Thoracic aorta (tissue), 2 donors: ENCODE data around the gene BDH1. TPM values are rescaled to one million over a fixed set of nuclear protein-coding genes. Genes with fewer than 3 reads are reported as not detected.

Source experiments
- ATAC-seq: fragments of 150-250 bp; one replicate; pipeline ENCODE4 v1.8.0; 2017; ENCODE audit warnings: low read depth; ENCODE audit not compliant: insufficient number of reproducible peaks, low FRiP score
- DNase-seq: peaks from one replicate; pipeline ENCODE4 v3.0.0-alpha.2; 2020; ENCODE audit warnings: low spot score
- H3K27ac ChIP-seq, 2 donors: fragments of 200-600 bp; sonication (generic); 1 replicate in 1 of 2; 2 replicates in 1 of 2; pipeline ENCODE4 v1.5.1; 2016; ENCODE audit warnings: mild to moderate bottlenecking in 2 of 2, moderate library complexity in 2 of 2
- H3K27me3 ChIP-seq: fragments of 200-600 bp; sonication (generic); replicated peaks from 2 replicates; pipeline ENCODE4 v1.6.0; 2016; ENCODE audit warnings: mild to moderate bottlenecking; ENCODE audit not compliant: insufficient read depth
- H3K36me3 ChIP-seq: fragments of 200-600 bp; sonication (generic); one replicate; pipeline ENCODE4 v1.5.1; 2016
- H3K4me1 ChIP-seq, 2 donors: fragments of 200-600 bp; sonication (generic); 1 replicate in 1 of 2; 2 replicates in 1 of 2; pipeline versions ENCODE4 v1.5.1 to v1.6.0; 2016; ENCODE audit warnings: low read depth in 2 of 2, mild to moderate bottlenecking in 1 of 2; ENCODE audit not compliant: control insufficient read depth in 1 of 2
- H3K4me3 ChIP-seq: fragments of 200-600 bp; sonication (generic); 2 replicates; pipeline ENCODE4 v1.5.1; 2016; ENCODE audit warnings: mild to moderate bottlenecking
- H3K9me3 ChIP-seq: fragments of 200-600 bp; sonication (generic); 2 replicates; pipeline ENCODE4 v1.5.1; 2016
- total RNA-seq, 2 donors: library from RNA; depleted of rRNA; stranded (reverse); fragments of >200 nt; gene quantifications; one replicate each; pipeline versions ENCODE4 v1.1.0 to v1.2.3, GENCODE V29; 2016
- TF ChIP-seq, protein P1 (sequence below): fragments of 200-600 bp; sonication (generic); IDR thresholded peaks from one replicate; pipeline ENCODE4 v1.5.1; 2019; ENCODE audit warnings: antibody characterized with exemption

The BDH1 gene
- total RNA-seq, 2 donors from 2014 or later, result 5.3 to 15.4 TPM

DNA sequence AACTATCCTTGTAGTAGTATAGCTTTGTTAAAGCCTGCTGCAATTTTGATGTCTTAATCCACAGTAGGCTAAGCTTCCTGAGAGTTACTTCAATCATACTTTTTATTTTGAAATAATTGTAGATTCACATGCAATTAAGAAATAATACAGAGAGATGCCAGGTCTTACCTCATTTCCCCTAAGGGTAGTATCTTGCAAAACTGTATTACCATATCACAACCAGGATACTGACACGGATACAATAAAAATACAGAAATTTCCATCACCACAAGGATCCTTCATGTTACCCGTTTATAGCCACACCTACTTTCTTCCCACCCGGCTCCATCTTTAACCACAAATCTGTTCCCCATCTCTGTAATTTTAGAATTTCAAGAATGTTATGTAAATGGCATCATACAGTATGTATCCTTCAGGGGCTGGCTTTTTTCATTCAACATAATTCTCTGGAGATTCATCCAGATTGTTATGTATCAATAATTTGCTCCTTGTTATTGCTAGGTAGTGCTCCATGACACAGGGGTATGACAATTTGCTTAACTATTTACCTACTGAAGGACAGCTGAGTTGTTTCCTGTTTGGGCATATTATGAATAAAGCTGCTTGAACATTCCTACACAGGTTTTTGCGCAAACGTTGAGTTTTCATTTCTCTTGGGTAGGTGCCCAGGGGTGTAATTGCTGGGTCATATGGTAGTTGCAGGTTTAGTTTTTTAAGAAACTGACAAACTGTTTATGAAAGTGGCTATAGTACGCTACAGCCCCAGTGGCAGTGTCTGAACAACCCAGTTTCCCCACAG lies 21.6 kb downstream of the BDH1 start:
- no peak for DNase-seq
- Histone ChIP-seq H3K27ac (no peak overlapping the region), H3K4me1 (no peaks in the 10 kb centered on the region), H3K9me3 (no peaks in the 10 kb centered on the region), H3K27me3 (no peaks in the 10 kb centered on the region), H3K4me3 (no peak overlapping the region), H3K36me3 (no peaks in the 10 kb centered on the region)
- no peak for ATAC-seq
- TF ChIP-seq, protein P1, sequence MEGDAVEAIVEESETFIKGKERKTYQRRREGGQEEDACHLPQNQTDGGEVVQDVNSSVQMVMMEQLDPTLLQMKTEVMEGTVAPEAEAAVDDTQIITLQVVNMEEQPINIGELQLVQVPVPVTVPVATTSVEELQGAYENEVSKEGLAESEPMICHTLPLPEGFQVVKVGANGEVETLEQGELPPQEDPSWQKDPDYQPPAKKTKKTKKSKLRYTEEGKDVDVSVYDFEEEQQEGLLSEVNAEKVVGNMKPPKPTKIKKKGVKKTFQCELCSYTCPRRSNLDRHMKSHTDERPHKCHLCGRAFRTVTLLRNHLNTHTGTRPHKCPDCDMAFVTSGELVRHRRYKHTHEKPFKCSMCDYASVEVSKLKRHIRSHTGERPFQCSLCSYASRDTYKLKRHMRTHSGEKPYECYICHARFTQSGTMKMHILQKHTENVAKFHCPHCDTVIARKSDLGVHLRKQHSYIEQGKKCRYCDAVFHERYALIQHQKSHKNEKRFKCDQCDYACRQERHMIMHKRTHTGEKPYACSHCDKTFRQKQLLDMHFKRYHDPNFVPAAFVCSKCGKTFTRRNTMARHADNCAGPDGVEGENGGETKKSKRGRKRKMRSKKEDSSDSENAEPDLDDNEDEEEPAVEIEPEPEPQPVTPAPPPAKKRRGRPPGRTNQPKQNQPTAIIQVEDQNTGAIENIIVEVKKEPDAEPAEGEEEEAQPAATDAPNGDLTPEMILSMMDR, result no peak

DNA sequence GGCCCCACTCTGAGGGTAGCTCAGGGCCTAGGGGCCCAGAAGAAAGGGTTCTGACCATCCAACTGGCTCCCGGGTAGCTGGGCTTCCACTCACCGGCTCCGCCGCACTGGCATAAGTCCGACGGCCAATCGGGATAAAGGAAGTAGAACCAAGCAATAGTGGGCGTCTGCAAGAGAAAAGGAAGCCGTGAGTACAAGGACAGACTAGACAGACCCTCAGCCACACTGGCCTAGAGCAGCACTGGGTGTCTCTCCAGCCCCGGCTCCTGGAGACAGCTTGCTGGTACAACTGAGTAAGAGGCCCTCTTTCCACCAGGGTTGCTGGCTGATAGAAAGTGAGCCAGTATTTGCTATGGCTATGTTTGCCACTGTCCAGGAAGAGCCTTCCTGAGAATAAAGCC lies 22.4 kb downstream of the BDH1 start:
- Histone ChIP-seq H3K36me3 (no peaks in the 10 kb centered on the region), H3K4me3 (no peak overlapping the region), H3K4me1 (no peaks in the 10 kb centered on the region), H3K9me3 (no peaks in the 10 kb centered on the region), H3K27ac (no peak overlapping the region), H3K27me3 (no peaks in the 10 kb centered on the region)
- TF ChIP-seq, protein P1, result no peak
- ATAC-seq (no peak), DNase-seq (no peak)

DNA sequence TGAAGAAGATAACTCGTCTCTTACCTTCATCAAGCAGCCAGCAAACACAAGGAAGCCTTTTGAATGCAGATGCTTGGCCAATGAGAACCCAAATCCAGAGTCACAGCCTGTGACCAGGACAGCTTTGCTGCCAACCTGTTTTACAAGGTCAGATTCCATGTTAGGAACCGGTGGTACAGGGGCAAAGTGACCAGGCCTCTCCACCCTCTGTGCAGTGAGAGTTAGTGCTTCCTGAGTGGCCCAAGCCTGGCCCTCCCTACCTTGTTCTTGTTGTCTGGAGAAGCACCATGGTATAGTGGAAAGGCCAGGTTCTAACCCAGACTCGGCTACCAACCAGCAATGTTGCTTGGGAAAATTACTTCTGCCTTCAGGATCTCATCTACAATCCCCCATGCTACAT lies 23.4 kb downstream of the BDH1 start:
- no peak for DNase-seq
- TF ChIP-seq, protein P1, result no peak
- no peak for ATAC-seq

DNA sequence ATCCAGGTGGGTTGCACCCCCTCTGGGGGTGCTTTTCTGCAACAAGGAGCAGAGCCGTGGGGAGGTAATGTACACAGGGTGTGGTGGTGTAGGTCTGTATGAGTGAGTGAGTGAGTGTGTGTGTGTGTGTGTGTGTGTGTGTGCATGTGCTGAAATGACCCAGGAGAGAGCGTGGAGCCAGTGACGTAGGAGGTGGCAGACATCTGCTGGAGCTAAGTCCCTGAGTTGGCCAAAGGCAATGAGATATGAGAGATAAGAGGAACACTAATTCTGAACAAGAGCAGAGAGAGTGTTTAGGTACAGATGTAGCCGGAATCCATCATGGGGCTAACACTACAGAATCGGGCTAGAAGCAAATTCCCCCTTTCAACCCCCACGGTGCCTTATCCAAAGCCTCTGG lies 27.6 kb downstream of the BDH1 start:
- TF ChIP-seq, protein P1, result no peak
- Histone ChIP-seq H3K9me3 (no peaks in the 10 kb centered on the region), H3K36me3 (no peaks in the 10 kb centered on the region), H3K27me3 (no peaks in the 10 kb centered on the region), H3K27ac (no peak overlapping the region), H3K4me1 (peaks cover 0 to 6% of the 10 kb centered on the region in 2 donors), H3K4me3 (no peak overlapping the region)
- no peak for DNase-seq
- no peak for ATAC-seq

More for the DNA sequence above, 23.4 kb downstream of the BDH1 start:
- Histone ChIP-seq H3K9me3 (no peaks in the 10 kb centered on the region), H3K4me1 (no peaks in the 10 kb centered on the region), H3K4me3 (no peak overlapping the region), H3K27me3 (no peaks in the 10 kb centered on the region), H3K36me3 (no peaks in the 10 kb centered on the region), H3K27ac (no peak overlapping the region)

DNA sequence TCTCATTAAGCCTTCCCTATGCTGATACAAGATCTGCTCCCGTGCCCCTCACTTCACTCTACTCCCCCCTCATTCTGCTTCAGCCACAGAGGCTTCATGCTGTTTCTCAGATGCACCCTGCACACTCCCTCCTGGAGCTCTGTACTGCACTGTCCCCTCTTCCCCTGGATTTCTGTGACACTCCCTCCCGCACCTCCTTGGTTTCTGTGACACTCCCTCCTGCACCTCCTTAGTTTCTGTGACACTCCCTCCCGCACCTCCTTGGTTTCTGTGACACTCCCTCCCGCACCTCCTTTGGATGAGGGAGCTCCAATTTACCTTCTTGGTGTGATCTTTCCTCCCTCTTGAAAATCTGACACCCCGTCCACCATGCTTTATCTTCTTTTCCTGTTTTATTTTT lies 28.2 kb downstream of the BDH1 start:
- no peaks in the 10 kb centered on the region for H3K27me3 ChIP-seq
- ATAC-seq, result no peak
- no peak overlapping the region for H3K4me3 ChIP-seq
- H3K36me3 ChIP-seq, result no peaks in the 10 kb centered on the region
- DNase-seq, result no peak
- no peaks in the 10 kb centered on the region for H3K9me3 ChIP-seq
- H3K4me1 ChIP-seq, result peaks cover 2 to 12% of the 10 kb centered on the region in 2 donors
- TF ChIP-seq, protein P1, result no peak
- H3K27ac ChIP-seq, result no peak overlapping the region
